GM23338 (cell line): ENCODE measurements around the gene TANGO6. TPM values are rescaled to one million over a fixed set of nuclear protein-coding genes. Genes with fewer than 3 reads are reported as not detected.

Source experiments
- ATAC-seq: fragments of 200-7000 bp; cut with Tn5 transposase; 3 replicates; pipeline ENCODE4 v1.9.1; 2020
- DNase-seq: peaks from one replicate; pipeline ENCODE4 v3.0.0-alpha.2; 2015; ENCODE audit warnings: low spot score
- H2AFZ ChIP-seq: fragments of 200-600 bp; sonication (generic); 2 replicates; pipeline ENCODE4 v1.8.0; 2016; ENCODE audit warnings: antibody characterized with exemption, mild to moderate bottlenecking, moderate library complexity
- H3F3A ChIP-seq: fragments of 200-600 bp; sonication (generic); replicated peaks from 2 replicates; pipeline ENCODE4 v1.8.0; 2017; ENCODE audit warnings: antibody characterized with exemption, mixed run types, low read depth
- H3K27ac ChIP-seq: fragments of 200-600 bp; sonication (generic); 2 replicates; pipeline ENCODE4 v1.6.1; 2016; ENCODE audit warnings: low read depth
- H3K27me3 ChIP-seq: fragments of 200-600 bp; sonication (generic); 2 replicates; pipeline ENCODE4 v1.8.0; 2016; ENCODE audit warnings: mild to moderate bottlenecking, mixed run types, moderate library complexity; ENCODE audit not compliant: insufficient read depth
- H3K36me3 ChIP-seq: fragments of 200-600 bp; sonication (generic); 2 replicates; pipeline ENCODE4 v1.8.0; 2016; ENCODE audit warnings: mild to moderate bottlenecking; ENCODE audit not compliant: insufficient read depth
- H3K4me1 ChIP-seq: fragments of 200-600 bp; sonication (generic); 2 replicates; pipeline ENCODE4 v1.8.0; 2016; ENCODE audit warnings: mild to moderate bottlenecking, moderate library complexity; ENCODE audit not compliant: insufficient read depth
- H3K4me2 ChIP-seq: fragments of 200-600 bp; sonication (generic); 2 replicates; pipeline ENCODE4 v1.7.1; 2017; ENCODE audit warnings: mixed run types
- H3K4me3 ChIP-seq: fragments of 200-600 bp; sonication (generic); 2 replicates; pipeline ENCODE4 v1.6.1; 2016; ENCODE audit warnings: mixed run types
- H3K79me2 ChIP-seq: fragments of 200-600 bp; sonication (generic); replicated peaks from 2 replicates; pipeline ENCODE4 v1.8.0; 2017; ENCODE audit warnings: mild to moderate bottlenecking; ENCODE audit not compliant: insufficient read depth
- H3K9me2 ChIP-seq: fragments of 200-600 bp; sonication (generic); 2 replicates; pipeline ENCODE4 v1.8.0; 2017; ENCODE audit not compliant: insufficient read depth
- H4K20me1 ChIP-seq: fragments of 200-600 bp; sonication (generic); replicated peaks from 2 replicates; pipeline ENCODE4 v1.8.0; 2017; ENCODE audit warnings: mild to moderate bottlenecking; ENCODE audit not compliant: insufficient read depth
- H3K27ac Mint-ChIP-seq: 2 replicates; pipeline ENCODE4 v1.8.0; 2020; ENCODE audit warnings: inconsistent platforms, mild to moderate bottlenecking, moderate library complexity, mixed read lengths
- H3K27me3 Mint-ChIP-seq: 3 replicates; pipeline ENCODE4 v1.8.0; 2022; ENCODE audit warnings: low read depth, mild to moderate bottlenecking, moderate library complexity, mixed read lengths, inconsistent platforms; ENCODE audit not compliant: insufficient read depth, poor library complexity
- H3K36me3 Mint-ChIP-seq: 3 replicates; pipeline ENCODE4 v1.8.0; 2021; ENCODE audit warnings: low read depth, mild to moderate bottlenecking, inconsistent platforms, moderate library complexity, mixed read lengths
- H3K4me1 Mint-ChIP-seq: 3 replicates; pipeline ENCODE4 v1.8.0; 2020; ENCODE audit warnings: mild to moderate bottlenecking, inconsistent platforms, mixed read lengths
- H3K4me3 Mint-ChIP-seq: 3 replicates; pipeline ENCODE4 v1.8.0; 2021; ENCODE audit warnings: moderate library complexity, mild to moderate bottlenecking, inconsistent platforms, mixed read lengths
- H3K9me3 Mint-ChIP-seq: 3 replicates; pipeline ENCODE4 v1.8.0; 2020; ENCODE audit warnings: moderate library complexity, mild to moderate bottlenecking, inconsistent platforms, mixed read lengths
- CREB1 ChIP-seq: fragments of 250-450 bp; sonication (Bioruptor Pico); IDR thresholded peaks from 2 replicates; pipeline ENCODE4 v1.5.0; 2020; ENCODE audit warnings: low read depth, mild to moderate bottlenecking, moderate library complexity
- CTCF ChIP-seq, 2 experiments: fragments of 200-600 bp in 1 of 2; sonication (generic) in 1 of 2; conservative IDR thresholded peaks; 2 replicates each; pipeline versions ENCODE4 v1.5.1 to v1.6.1; 2016 to 2017; ENCODE audit warnings: antibody characterized with exemption in 2 of 2, low read depth in 2 of 2, mild to moderate bottlenecking in 2 of 2, moderate library complexity in 1 of 2
- EZH2 ChIP-seq: fragments of 200-600 bp; sonication (generic); IDR thresholded peaks from one replicate; pipeline ENCODE4 v1.8.0; 2017; ENCODE audit warnings: antibody characterized with exemption, mild to moderate bottlenecking, low read depth; ENCODE audit not compliant: unreplicated experiment
- EZH2phosphoT487 ChIP-seq: fragments of 200-600 bp; sonication (generic); IDR thresholded peaks from one replicate; pipeline ENCODE4 v1.8.1; 2018; ENCODE audit warnings: antibody characterized with exemption; ENCODE audit not compliant: unreplicated experiment
- JUNB ChIP-seq: IDR thresholded peaks from one replicate; pipeline ENCODE4 v1.6.1; 2016; ENCODE audit warnings: antibody characterized with exemption; ENCODE audit not compliant: unreplicated experiment
- NANOG ChIP-seq: IDR thresholded peaks from 2 replicates; pipeline ENCODE4 v1.6.1; 2016; ENCODE audit warnings: antibody characterized with exemption, borderline replicate concordance
- POLR2AphosphoS5 ChIP-seq: IDR thresholded peaks from 2 replicates; pipeline ENCODE4 v1.6.1; 2016; ENCODE audit warnings: antibody characterized with exemption, low read depth
- ZNF114 ChIP-seq: fragments of 250-450 bp; sonication (Bioruptor Pico); IDR thresholded peaks from 2 replicates; pipeline ENCODE4 v1.5.0; 2020; ENCODE audit warnings: mild to moderate bottlenecking, moderate library complexity
- ZNF331 ChIP-seq: fragments of 250-450 bp; sonication (Bioruptor Pico); IDR thresholded peaks from 2 replicates; pipeline ENCODE4 v1.5.0; 2020; ENCODE audit warnings: low read depth, mild to moderate bottlenecking, moderate library complexity
- ZNF462 ChIP-seq: fragments of 250-450 bp; sonication (Bioruptor Pico); IDR thresholded peaks from 2 replicates; pipeline ENCODE4 v1.5.0; 2020; ENCODE audit warnings: mild to moderate bottlenecking, moderate library complexity
- polyA plus RNA-seq: library from polyadenylated mRNA; unstranded; fragments of >200 nt; fragmentation: Nextera tagmentation; extraction: Ambion mirVana; gene quantifications from 2 replicates; pipeline ENCODE4 v1.2.1, GENCODE V29; 2016
- total RNA-seq: library from RNA; depleted of rRNA; stranded (reverse); fragments of >200 nt; shearing (Covaris generic); gene quantifications from 2 replicates; pipeline ENCODE4 v1.2.3, GENCODE V29; 2014
- TF ChIP-seq, protein P1 (sequence below): IDR thresholded peaks from one replicate; pipeline ENCODE4 v1.6.1; 2018; ENCODE audit warnings: antibody characterized with exemption; ENCODE audit not compliant: unreplicated experiment
- TF ChIP-seq, protein P2 (sequence below): IDR thresholded peaks from 2 replicates; pipeline ENCODE4 v1.6.1; 2016; ENCODE audit warnings: antibody characterized with exemption

The TANGO6 gene
- total and polyA plus RNA-seq, 2 experiments from 2014 or later, result 7.2 to 23.2 TPM

GRCh38 chr16:69033151-69033949, 190.0 kb downstream of the TANGO6 start:
- no peak overlapping the region for H3K4me3 ChIP-seq
- H3K4me1 ChIP-seq, result no peaks in the 10 kb centered on the region; the same call in 1 of the 2 replicates
- no peak overlapping the region for H3K27ac ChIP-seq
- no peak for ATAC-seq
- H3K4me2 ChIP-seq, result no peak overlapping the region
- H3K36me3 ChIP-seq, result no peaks in the 10 kb centered on the region
- no peak overlapping the region for H2AFZ ChIP-seq
- H3K4me1 Mint-ChIP-seq, result peaks cover 2% of the 10 kb centered on the region; the same call in 2 of the 3 replicates
- H3K27ac Mint-ChIP-seq, result no peak overlapping the region
- H3F3A ChIP-seq, result 0 out of 2 replicates have a peak, but pooled peaks cover 14% of the 10 kb centered on the region
- no peaks in the 10 kb centered on the region for H3K79me2 ChIP-seq
- no peaks in the 10 kb centered on the region for H3K27me3 ChIP-seq
- peaks cover 8% of the 10 kb centered on the region for H3K9me2 ChIP-seq
- no peaks in the 10 kb centered on the region for H3K9me3 Mint-ChIP-seq
- TF ChIP-seq JUNB (no peak), CREB1 (CRISPR knock-in tag) (no peak), POLR2AphosphoS5 (no peak), NANOG (no peak), EZH2phosphoT487 (no peak), EZH2 (no peak), ZNF462 (CRISPR knock-in tag) (no peak), ZNF331 (CRISPR knock-in tag) (no peak), CTCF (conservative IDR thresholded peaks at IDR 0.05; ENCODE audit: low read depth in 2 of 2) (no peak), ZNF114 (CRISPR knock-in tag) (no peak)
- TF ChIP-seq, protein P1, sequence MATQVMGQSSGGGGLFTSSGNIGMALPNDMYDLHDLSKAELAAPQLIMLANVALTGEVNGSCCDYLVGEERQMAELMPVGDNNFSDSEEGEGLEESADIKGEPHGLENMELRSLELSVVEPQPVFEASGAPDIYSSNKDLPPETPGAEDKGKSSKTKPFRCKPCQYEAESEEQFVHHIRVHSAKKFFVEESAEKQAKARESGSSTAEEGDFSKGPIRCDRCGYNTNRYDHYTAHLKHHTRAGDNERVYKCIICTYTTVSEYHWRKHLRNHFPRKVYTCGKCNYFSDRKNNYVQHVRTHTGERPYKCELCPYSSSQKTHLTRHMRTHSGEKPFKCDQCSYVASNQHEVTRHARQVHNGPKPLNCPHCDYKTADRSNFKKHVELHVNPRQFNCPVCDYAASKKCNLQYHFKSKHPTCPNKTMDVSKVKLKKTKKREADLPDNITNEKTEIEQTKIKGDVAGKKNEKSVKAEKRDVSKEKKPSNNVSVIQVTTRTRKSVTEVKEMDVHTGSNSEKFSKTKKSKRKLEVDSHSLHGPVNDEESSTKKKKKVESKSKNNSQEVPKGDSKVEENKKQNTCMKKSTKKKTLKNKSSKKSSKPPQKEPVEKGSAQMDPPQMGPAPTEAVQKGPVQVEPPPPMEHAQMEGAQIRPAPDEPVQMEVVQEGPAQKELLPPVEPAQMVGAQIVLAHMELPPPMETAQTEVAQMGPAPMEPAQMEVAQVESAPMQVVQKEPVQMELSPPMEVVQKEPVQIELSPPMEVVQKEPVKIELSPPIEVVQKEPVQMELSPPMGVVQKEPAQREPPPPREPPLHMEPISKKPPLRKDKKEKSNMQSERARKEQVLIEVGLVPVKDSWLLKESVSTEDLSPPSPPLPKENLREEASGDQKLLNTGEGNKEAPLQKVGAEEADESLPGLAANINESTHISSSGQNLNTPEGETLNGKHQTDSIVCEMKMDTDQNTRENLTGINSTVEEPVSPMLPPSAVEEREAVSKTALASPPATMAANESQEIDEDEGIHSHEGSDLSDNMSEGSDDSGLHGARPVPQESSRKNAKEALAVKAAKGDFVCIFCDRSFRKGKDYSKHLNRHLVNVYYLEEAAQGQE, result no peak
- TF ChIP-seq, protein P2, sequence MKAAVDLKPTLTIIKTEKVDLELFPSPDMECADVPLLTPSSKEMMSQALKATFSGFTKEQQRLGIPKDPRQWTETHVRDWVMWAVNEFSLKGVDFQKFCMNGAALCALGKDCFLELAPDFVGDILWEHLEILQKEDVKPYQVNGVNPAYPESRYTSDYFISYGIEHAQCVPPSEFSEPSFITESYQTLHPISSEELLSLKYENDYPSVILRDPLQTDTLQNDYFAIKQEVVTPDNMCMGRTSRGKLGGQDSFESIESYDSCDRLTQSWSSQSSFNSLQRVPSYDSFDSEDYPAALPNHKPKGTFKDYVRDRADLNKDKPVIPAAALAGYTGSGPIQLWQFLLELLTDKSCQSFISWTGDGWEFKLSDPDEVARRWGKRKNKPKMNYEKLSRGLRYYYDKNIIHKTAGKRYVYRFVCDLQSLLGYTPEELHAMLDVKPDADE, result no peak
- no peak for DNase-seq
- peaks cover 2% of the 10 kb centered on the region for H3K27me3 Mint-ChIP-seq
- no peak overlapping the region for H3K4me3 Mint-ChIP-seq
- no peaks in the 10 kb centered on the region for H3K36me3 Mint-ChIP-seq
- no peaks in the 10 kb centered on the region for H4K20me1 ChIP-seq
